ENCODE results near the gene F10.

GRCh38 chr13:113140677-113141600, 18.3 kb downstream of the F10 start:
- no peak for TF ChIP-seq CTCF (IDR thresholded peaks at IDR 0.05)
- no peak for TF ChIP-seq POLR2A (IDR thresholded peaks at IDR 0.05)
